Activated CD4-positive, alpha-beta T cell treated with anti-CD3 and anti-CD28 coated beads for 36 hours (primary cell): ENCODE data around the gene FN1. TPM values are rescaled to one million over a fixed set of nuclear protein-coding genes. Genes with fewer than 3 reads are reported as not detected.
"Not testable (repeated sequence)": the region's sequence is repeated elsewhere in the genome, so short reads cannot be mapped to it uniquely, and the experiment has no call there.

ENCODE experiments used
- ATAC-seq: fragments of 200-7000 bp; cut with Tn5 transposase; one replicate; pipeline ENCODE4 v1.10.0; 2021; ENCODE audit warnings: mild to moderate bottlenecking, moderate library complexity
- CTCF ChIA-PET: fragments of 350-600 bp; sonication (Branson Sonifier 250); formaldehyde crosslinking; loops from one replicate; lab custom pipeline; 2021; ENCODE audit warnings: antibody characterized with exemption; lab: Charles Lee
- POLR2A ChIA-PET: fragments of 350-600 bp; sonication (Branson Sonifier 250); formaldehyde crosslinking; loops from one replicate; lab custom pipeline; 2021; ENCODE audit warnings: antibody characterized with exemption, inconsistent platforms; lab: Charles Lee
- DNase-seq: peaks from one replicate; pipeline ENCODE4 v3.0.0-alpha.2; 2020
- H3K27ac Mint-ChIP-seq: one replicate; pipeline ENCODE4 v1.8.0; 2021; ENCODE audit warnings: mixed read lengths
- H3K27me3 Mint-ChIP-seq: one replicate; pipeline ENCODE4 v1.8.0; 2021; ENCODE audit warnings: mixed read lengths
- H3K36me3 Mint-ChIP-seq: one replicate; pipeline ENCODE4 v1.8.0; 2021; ENCODE audit warnings: low read depth, mixed read lengths
- H3K4me1 Mint-ChIP-seq: one replicate; pipeline ENCODE4 v1.8.0; 2021; ENCODE audit warnings: mixed read lengths
- H3K4me3 Mint-ChIP-seq: one replicate; pipeline ENCODE4 v1.8.0; 2021; ENCODE audit warnings: mild to moderate bottlenecking, moderate library complexity, mixed read lengths
- H3K9me3 Mint-ChIP-seq: one replicate; pipeline ENCODE4 v1.8.0; 2021; ENCODE audit warnings: low read depth, mixed read lengths
- intact Hi-C, 2 experiments: fragments of 100-400 bp; cut with DNase I in 1 of 2; cut with micrococcal nuclease in 1 of 2; formaldehyde crosslinking; loops; one replicate each; pipeline versions ENCODE4 v1.14.2 to v1.15.1; 2022 to 2024; cut with DNase I, micrococcal nuclease
- total RNA-seq, 2 experiments: library from RNA; stranded (reverse); gene quantifications; one replicate each; pipeline ENCODE4 v1.2.3, GENCODE V29; 2021

Gene FN1
- total RNA-seq, 2 experiments from 2014 or later, result 0.59 to 0.70 TPM

DNA sequence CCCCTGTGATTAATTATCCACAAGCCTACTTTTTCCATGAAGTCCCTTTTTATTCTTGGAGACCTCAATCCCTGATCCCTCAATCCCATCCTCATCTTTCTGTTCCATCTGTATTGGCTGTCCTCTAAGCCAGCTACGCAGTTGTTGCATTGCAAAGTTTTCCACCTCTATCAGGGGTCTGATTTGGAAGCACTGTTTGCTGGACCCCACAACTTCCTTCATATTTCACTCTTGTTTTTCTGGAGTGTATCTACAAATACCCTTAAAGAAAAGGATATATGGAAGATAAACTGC, 22.4 kb downstream of the FN1 start:
- Mint-ChIP-seq H3K9me3 (no peaks in the 10 kb centered on the region), H3K27ac (no peak overlapping the region), H3K36me3 (no peaks in the 10 kb centered on the region), H3K4me3 (no peak overlapping the region), H3K4me1 (peaks cover 16% of the 10 kb centered on the region), H3K27me3 (peaks cover 24% of the 10 kb centered on the region)
- intact Hi-C loops, result no loop called here
- ChIA-PET POLR2A (no interaction called here), CTCF (no interaction called here)
- DNase-seq (no peak), ATAC-seq (no peak)

DNA sequence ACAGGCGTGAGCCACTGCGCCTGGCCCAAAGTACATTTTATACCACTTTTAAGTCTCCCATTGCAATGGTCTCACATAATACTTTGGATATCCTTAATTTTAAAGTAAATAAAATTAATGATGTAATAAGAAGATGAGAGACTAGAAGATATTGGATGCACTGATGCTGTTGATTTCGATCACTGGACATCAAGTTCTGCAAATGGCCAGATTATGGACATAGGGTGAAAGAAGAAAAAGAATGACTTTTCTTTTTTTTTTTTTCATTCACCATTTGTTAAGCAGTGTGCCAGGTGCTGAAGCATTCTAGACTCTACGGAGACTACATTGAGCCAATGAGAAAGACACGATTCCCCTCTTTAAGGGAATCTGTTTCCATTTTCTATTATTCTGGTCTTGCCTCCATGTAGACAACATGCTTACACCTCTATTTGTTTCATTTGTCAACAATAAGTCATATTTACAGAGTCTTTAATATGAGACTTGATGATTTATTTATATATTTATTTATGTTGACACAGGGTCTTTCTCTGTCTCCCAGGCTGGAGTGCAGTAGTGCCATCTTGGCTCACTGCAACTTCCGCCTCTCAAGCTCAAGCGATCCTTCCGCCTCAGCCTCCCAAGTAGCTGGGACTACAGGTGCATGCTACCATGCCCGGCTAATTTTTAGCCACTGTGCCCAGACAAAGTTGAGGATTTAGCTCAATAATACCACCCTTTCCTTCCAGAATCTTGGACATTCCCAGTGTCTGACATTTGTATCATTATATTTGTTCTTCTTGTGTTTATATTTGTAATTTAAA, 23.7 kb downstream of the FN1 start:
- Mint-ChIP-seq H3K27me3 (peaks cover 22% of the 10 kb centered on the region), H3K4me3 (no peak overlapping the region), H3K9me3 (no peaks in the 10 kb centered on the region), H3K4me1 (peaks cover 16% of the 10 kb centered on the region), H3K36me3 (no peaks in the 10 kb centered on the region), H3K27ac (no peak overlapping the region)
- ATAC-seq (no peak), DNase-seq (no peak)
- CTCF ChIA-PET, result interaction anchor here (0.9 kb wide), 1 partner anchor 258 kb away, joined by 3 read pairs; no protein-coding TSS in a partner anchor
- POLR2A ChIA-PET, result no interaction called here
- intact Hi-C loops, result no loop called here

- H3K9me3 Mint-ChIP-seq, result no peaks in the 10 kb centered on the region
- H3K36me3 Mint-ChIP-seq, result no peaks in the 10 kb centered on the region
- H3K27me3 Mint-ChIP-seq, result peaks cover 21% of the 10 kb centered on the region
- peak; percentile 63 for ATAC-seq
- H3K27ac Mint-ChIP-seq, result no peak overlapping the region
- no peak for DNase-seq
- intact Hi-C loops, result no loop called here
- no peak overlapping the region for H3K4me3 Mint-ChIP-seq
- ChIA-PET POLR2A (no interaction called here), CTCF (interaction anchor here (0.6 to 1.0 kb wide), 2 partner anchors 26 to 477 kb away, joined by 3 read pairs; no protein-coding TSS in a partner anchor)
- H3K4me1 Mint-ChIP-seq, result peaks cover 16% of the 10 kb centered on the region
Measured at GRCh38 chr2:215410932-215411285, 25.0 kb downstream of the FN1 start.

DNA sequence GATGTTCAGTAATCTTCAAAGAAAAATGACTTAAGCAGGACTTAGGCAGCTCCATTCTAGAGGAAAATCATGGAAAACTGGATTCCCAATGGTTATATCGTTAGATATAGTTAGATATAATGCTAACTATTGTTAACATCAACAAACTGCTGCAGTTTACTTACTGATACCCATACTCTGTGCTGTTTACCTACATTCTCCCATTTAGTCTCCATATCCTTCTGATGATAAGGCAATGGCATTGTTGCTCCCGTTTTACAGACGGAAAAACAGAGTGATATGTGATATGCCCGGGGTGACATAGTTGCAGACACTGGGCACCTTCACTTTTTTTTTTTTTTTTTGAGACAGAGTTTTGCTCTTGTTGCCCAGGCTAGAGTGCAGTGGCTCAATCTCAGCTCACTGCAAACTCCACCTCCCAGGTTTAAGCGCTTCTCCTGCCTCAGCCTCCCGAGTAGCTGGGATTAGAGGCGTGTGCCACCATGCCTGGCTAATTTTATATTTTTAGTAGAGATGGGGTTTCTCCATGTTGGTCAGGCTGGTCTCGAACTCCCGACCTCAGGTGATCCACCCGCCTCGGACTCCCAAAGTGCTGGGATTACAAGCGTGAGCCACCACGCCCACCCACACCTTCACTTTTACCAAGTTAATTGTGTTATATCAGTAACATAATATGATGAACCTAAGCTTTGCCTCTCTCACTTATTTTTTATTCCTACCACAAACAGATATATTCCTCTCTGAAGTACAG, 25.5 kb downstream of the FN1 start:
- ATAC-seq, result not testable (repeated sequence)

GRCh38 chr2:215409331-215410127, 26.3 kb downstream of the FN1 start:
- CTCF ChIA-PET, result interaction anchor here (0.5 to 0.8 kb wide), 2 partner anchors 15 to 1094 kb away, joined by 3 read pairs; no protein-coding TSS in a partner anchor
- DNase-seq, result peak; percentile 61
- peaks cover 16% of the 10 kb centered on the region for H3K4me1 Mint-ChIP-seq
- intact Hi-C loops, result no loop called here
- no peaks in the 10 kb centered on the region for H3K36me3 Mint-ChIP-seq
- no peak overlapping the region for H3K4me3 Mint-ChIP-seq
- H3K27ac Mint-ChIP-seq, result no peak overlapping the region
- H3K27me3 Mint-ChIP-seq, result peaks cover 20% of the 10 kb centered on the region
- H3K9me3 Mint-ChIP-seq, result no peaks in the 10 kb centered on the region
- ATAC-seq, result peak; percentile 82
- POLR2A ChIA-PET, result interaction anchor here (0.5 kb wide), 1 partner anchor 139 kb away, joined by 9 read pairs; no protein-coding TSS in a partner anchor

More for the DNA sequence above, 25.5 kb downstream of the FN1 start:
- H3K9me3 Mint-ChIP-seq, POLR2A ChIA-PET, intact Hi-C loops, H3K36me3 Mint-ChIP-seq, H3K27ac Mint-ChIP-seq, DNase-seq, H3K4me3 Mint-ChIP-seq: not testable (repeated sequence)
- H3K4me1 Mint-ChIP-seq, result peaks cover 16% of the 10 kb centered on the region
- CTCF ChIA-PET, result interaction anchor here (0.5 to 1.0 kb wide), 2 partner anchors 478 to 1095 kb away, joined by 3 read pairs; no protein-coding TSS in a partner anchor
- peaks cover 21% of the 10 kb centered on the region for H3K27me3 Mint-ChIP-seq

DNA sequence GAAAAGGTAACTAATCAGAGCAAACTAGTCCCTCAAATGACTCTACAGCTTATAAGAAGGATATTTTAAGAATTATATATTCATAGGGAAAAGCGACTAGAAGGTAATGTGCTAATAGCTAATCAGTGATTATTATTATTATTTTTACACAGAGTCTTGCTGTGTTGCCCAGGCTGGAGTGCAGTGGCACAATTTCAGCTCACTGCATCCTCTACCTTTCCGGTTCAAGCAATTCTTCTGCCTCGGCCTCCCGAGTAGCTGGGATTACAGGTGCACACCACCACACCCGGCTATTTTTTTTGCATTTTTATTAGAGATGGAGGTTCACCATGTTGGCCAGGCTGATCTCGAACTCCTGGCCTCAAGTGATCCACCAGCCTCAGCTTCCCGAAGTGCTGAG, 27.4 kb downstream of the FN1 start:
- ATAC-seq, H3K27ac Mint-ChIP-seq, H3K4me3 Mint-ChIP-seq, DNase-seq, intact Hi-C loops, H3K36me3 Mint-ChIP-seq, H3K9me3 Mint-ChIP-seq, POLR2A ChIA-PET: not testable (repeated sequence)
- peaks cover 16% of the 10 kb centered on the region for H3K4me1 Mint-ChIP-seq
- CTCF ChIA-PET, result interaction anchor here (0.8 kb wide), 1 partner anchor 683 kb away, joined by 3 read pairs; no protein-coding TSS in a partner anchor
- peaks cover 18% of the 10 kb centered on the region for H3K27me3 Mint-ChIP-seq

GRCh38 chr2:215407590-215408264, 28.1 kb downstream of the FN1 start:
- ChIA-PET POLR2A (no interaction called here), CTCF (no interaction called here)
- ATAC-seq (no peak), DNase-seq (no peak)
- Mint-ChIP-seq H3K4me1 (peaks cover 16% of the 10 kb centered on the region), H3K4me3 (no peak overlapping the region), H3K27ac (no peak overlapping the region), H3K27me3 (peaks cover 14% of the 10 kb centered on the region), H3K36me3 (no peaks in the 10 kb centered on the region), H3K9me3 (no peaks in the 10 kb centered on the region)
- intact Hi-C loops, result no loop called here

DNA sequence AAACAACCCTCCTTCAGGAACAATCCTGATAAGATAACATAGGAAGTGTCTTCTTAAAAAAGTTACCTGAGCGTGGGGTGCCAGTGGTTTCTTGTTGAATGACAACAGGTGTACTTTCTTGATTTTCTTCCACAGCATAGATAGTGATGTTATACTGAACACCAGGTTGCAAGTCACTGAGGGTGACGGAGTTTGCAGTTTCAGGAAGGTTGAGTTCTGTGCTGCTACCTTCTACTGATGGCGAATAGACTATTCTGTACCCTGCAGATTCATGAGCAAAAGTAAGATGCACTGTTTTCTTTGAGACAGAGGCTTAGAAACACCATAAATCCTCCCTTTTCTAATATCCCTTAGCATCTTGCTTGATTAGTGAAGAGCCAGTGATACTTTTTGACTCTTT, 28.8 kb downstream of the FN1 start:
- CTCF ChIA-PET, result no interaction called here

DNA sequence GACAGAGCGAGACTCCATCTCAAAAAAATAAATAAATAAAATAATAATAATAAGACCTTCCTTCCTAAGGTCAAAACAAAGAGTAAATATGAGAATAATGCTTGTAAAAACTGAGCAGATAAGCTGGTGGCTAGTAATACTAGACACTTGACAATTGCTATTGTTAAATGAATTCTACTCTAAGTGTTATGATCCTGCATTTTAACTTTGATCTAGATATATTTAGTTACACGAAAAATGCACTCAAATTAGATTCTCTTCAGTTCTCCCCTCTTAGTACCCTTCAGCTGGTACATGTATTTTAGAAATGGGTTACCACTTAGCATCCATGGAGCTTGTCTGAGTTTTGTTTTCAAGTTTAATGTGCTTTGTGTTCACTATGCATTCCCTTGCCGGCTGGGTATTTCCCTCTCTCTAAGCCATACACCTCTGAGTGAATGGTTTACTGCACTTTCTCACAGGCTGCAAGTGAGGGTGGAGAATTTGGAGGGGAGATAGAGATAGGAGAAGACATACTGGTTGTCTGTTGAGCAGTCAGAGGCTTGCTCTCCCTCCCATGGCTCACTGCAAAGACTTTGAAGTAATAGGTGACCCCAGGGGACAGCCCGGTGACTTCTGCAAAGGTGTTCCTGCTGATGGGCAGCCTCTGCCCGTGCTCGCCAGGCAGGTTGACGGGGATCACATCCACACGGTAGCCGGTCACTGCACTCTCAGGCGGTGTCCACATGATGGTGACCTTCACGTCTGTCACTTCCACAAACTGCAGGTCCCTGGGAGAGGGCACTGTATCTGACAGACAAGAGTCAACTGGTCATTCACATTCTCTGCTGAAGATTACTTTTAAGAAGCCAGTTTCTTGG, 29.9 kb downstream of the FN1 start:
- DNase-seq, result no peak
- ATAC-seq, result no peak
- ChIA-PET CTCF (interaction anchor here (0.7 to 1.1 kb wide), 2 partner anchors 525 to 1654 kb away, joined by 3 read pairs; no protein-coding TSS in a partner anchor), POLR2A (interaction anchor here (0.6 kb wide), 1 partner anchor 573 kb away, joined by 3 read pairs; no protein-coding TSS in a partner anchor)
- H3K4me1 Mint-ChIP-seq, result peaks cover 13% of the 10 kb centered on the region
- intact Hi-C loops, result no loop called here
- H3K27me3 Mint-ChIP-seq, result peaks cover 11% of the 10 kb centered on the region
- no peak overlapping the region for H3K27ac Mint-ChIP-seq
- H3K4me3 Mint-ChIP-seq, result no peak overlapping the region
- H3K9me3 Mint-ChIP-seq, result no peaks in the 10 kb centered on the region
- no peaks in the 10 kb centered on the region for H3K36me3 Mint-ChIP-seq

More for the DNA sequence above, 28.8 kb downstream of the FN1 start:
- H3K27ac Mint-ChIP-seq, result no peak overlapping the region
- DNase-seq (no peak), ATAC-seq (no peak)
- no peaks in the 10 kb centered on the region for H3K9me3 Mint-ChIP-seq
- H3K4me3 Mint-ChIP-seq, result no peak overlapping the region
- intact Hi-C loops, result no loop called here
- peaks cover 16% of the 10 kb centered on the region for H3K4me1 Mint-ChIP-seq
- H3K27me3 Mint-ChIP-seq, result peaks cover 11% of the 10 kb centered on the region
- H3K36me3 Mint-ChIP-seq, result no peaks in the 10 kb centered on the region
- POLR2A ChIA-PET, result no interaction called here

DNA sequence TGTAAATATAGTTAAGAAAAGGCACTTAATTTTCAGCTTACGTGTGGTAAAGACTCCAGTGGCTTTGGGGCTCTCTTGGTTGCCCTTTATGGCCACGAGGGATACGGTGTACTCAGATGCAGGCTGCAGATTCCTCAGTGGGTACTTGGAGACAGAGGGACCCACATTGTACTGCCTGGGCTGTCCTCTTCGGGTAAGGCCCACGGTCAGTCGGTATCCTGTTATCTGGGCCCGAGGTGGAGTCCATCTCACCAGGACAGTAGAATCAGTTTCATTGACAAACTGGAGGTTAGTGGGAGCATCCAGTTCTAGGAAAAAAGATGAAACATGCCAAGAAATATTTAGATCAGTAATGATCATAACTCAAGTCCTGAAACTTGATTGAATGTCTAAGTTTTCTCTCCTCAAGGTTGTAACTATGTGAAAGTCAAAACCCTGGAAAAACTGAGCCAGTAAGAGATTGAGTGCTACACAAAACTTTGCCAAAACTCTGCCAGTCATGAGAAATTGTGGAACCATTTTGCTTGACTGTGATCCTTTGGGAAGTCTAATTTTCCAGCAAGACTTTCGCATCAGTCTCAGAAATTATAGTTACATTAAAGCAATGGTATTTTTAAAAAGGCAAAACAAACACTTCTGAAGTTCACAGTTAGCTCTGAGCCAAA, 31.4 kb downstream of the FN1 start:
- H3K36me3 Mint-ChIP-seq, result no peaks in the 10 kb centered on the region
- CTCF ChIA-PET, result interaction anchor here (1.0 kb wide), 1 partner anchor 1310 kb away, joined by 3 read pairs; no protein-coding TSS in a partner anchor
- no peak overlapping the region for H3K27ac Mint-ChIP-seq

More for the DNA sequence above, 31.4 kb downstream of the FN1 start:
- DNase-seq (no peak), ATAC-seq (no peak)
- H3K4me1 Mint-ChIP-seq, result peaks cover 6% of the 10 kb centered on the region
- intact Hi-C loops, result no loop called here
- H3K9me3 Mint-ChIP-seq, result no peaks in the 10 kb centered on the region
- POLR2A ChIA-PET, result no interaction called here
- peaks cover 11% of the 10 kb centered on the region for H3K27me3 Mint-ChIP-seq
- no peak overlapping the region for H3K4me3 Mint-ChIP-seq
